Measurements from ENCODE around the gene COL9A1. TPM values are rescaled to one million over a fixed set of nuclear protein-coding genes. Genes with fewer than 3 reads are reported as not detected.

The COL9A1 gene
- total RNA-seq, 1 experiment from 2014 or later: not detected

DNA sequence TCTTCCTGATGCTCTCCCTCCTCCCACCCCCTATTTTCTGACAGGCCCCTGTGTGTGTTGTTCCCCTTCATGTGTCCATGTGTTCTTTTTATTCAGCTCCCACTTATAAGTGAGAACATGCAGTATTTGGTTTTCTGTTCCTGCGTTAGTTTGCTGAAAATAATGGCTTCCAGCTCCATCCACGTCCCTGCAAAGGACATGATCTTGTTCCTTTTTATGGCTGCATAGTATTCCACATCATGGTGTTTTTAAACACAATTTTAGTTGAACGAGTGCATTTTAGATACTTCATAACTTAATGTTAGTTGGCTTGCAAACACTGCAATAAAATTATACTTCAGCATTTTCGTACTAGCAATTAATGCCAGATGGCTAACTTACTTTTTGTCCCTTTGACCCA, 28.5 kb downstream of the COL9A1 start:
- H3K36me3 ChIP-seq (ENCODE audit: control insufficient read depth in 1 of 2, insufficient read depth in 2 of 2, low read length in 2 of 2): no peaks in the 10 kb centered on the region
- POLR2A ChIA-PET: no interaction called here
- intact Hi-C loops (cut with micrococcal nuclease): no loop called here
- no peaks in the 10 kb centered on the region for H4K20me1 ChIP-seq (ENCODE audit: insufficient read depth)
- no peak overlapping the region for H3K9ac ChIP-seq (ENCODE audit: low read length)
- no peaks in the 10 kb centered on the region for H3K9me3 ChIP-seq (ENCODE audit: control insufficient read depth in 1 of 2, insufficient read depth in 1 of 2, low read depth in 1 of 2, low read length in 2 of 2)
- no peak for DNase-seq (ENCODE audit: low read depth, low spot score)
- no peak overlapping the region for H3K4me3 ChIP-seq (replicated peaks in 1 of 2; ENCODE audit: low read depth in 1 of 2, low read length in 2 of 2)
- no peak overlapping the region for H3K4me2 ChIP-seq (ENCODE audit: low read length)
- no peaks in the 10 kb centered on the region for H3K9me2 ChIP-seq (ENCODE audit: insufficient read depth)
- H3K27ac ChIP-seq (ENCODE audit: low read depth, low read length): no peak overlapping the region
- H3K79me2 ChIP-seq (ENCODE audit: insufficient read depth, low read length): no peaks in the 10 kb centered on the region
- TF ChIP-seq, protein P1, sequence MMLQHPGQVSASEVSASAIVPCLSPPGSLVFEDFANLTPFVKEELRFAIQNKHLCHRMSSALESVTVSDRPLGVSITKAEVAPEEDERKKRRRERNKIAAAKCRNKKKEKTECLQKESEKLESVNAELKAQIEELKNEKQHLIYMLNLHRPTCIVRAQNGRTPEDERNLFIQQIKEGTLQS (IDR thresholded peaks at IDR 0.05): no peak
- TF ChIP-seq, protein P2, sequence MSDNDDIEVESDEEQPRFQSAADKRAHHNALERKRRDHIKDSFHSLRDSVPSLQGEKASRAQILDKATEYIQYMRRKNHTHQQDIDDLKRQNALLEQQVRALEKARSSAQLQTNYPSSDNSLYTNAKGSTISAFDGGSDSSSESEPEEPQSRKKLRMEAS (IDR thresholded peaks at IDR 0.05): no peak
- TF ChIP-seq SIN3A (IDR thresholded peaks at IDR 0.05; ENCODE audit: low read depth): no peak
- TF ChIP-seq CBX3 (IDR thresholded peaks at IDR 0.05; ENCODE audit: low read depth): no peak
- TF ChIP-seq TCF7L2 (IDR thresholded peaks at IDR 0.05; ENCODE audit: borderline replicate concordance, extremely low read depth, insufficient read depth, insufficient read length): no peak
- no peak for TF ChIP-seq EZH2phosphoT487 (IDR thresholded peaks at IDR 0.05; ENCODE audit: borderline replicate concordance)
- TF ChIP-seq, protein P3, sequence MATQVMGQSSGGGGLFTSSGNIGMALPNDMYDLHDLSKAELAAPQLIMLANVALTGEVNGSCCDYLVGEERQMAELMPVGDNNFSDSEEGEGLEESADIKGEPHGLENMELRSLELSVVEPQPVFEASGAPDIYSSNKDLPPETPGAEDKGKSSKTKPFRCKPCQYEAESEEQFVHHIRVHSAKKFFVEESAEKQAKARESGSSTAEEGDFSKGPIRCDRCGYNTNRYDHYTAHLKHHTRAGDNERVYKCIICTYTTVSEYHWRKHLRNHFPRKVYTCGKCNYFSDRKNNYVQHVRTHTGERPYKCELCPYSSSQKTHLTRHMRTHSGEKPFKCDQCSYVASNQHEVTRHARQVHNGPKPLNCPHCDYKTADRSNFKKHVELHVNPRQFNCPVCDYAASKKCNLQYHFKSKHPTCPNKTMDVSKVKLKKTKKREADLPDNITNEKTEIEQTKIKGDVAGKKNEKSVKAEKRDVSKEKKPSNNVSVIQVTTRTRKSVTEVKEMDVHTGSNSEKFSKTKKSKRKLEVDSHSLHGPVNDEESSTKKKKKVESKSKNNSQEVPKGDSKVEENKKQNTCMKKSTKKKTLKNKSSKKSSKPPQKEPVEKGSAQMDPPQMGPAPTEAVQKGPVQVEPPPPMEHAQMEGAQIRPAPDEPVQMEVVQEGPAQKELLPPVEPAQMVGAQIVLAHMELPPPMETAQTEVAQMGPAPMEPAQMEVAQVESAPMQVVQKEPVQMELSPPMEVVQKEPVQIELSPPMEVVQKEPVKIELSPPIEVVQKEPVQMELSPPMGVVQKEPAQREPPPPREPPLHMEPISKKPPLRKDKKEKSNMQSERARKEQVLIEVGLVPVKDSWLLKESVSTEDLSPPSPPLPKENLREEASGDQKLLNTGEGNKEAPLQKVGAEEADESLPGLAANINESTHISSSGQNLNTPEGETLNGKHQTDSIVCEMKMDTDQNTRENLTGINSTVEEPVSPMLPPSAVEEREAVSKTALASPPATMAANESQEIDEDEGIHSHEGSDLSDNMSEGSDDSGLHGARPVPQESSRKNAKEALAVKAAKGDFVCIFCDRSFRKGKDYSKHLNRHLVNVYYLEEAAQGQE (IDR thresholded peaks at IDR 0.05; ENCODE audit: low read depth): no peak
- no peak for TF ChIP-seq ZFX (IDR thresholded peaks at IDR 0.05)
- H2AFZ ChIP-seq (ENCODE audit: low read depth, low read length, poor library complexity, severe bottlenecking): no peak overlapping the region
- H3K4me1 ChIP-seq (ENCODE audit: control insufficient read depth in 1 of 2, insufficient read depth in 2 of 2, low read length in 2 of 2): no peaks in the 10 kb centered on the region
- no TSS peak for BruUV-seq (replicated peaks)
- RAD21 ChIA-PET (ENCODE audit: low non-redundant PET in 1 of 2, low total read pairs in 2 of 2, uncharacterized antibody in 2 of 2, unreplicated experiment in 2 of 2): no interaction called here
- H3K27me3 ChIP-seq (ENCODE audit: insufficient read depth, low read length): peaks cover 37% of the 10 kb centered on the region
- CTCF ChIA-PET: interaction anchor here (1.5 kb wide), 1 partner anchor 53 kb away, joined by 3 read pairs; no protein-coding TSS in a partner anchor
- ATAC-seq: no peak

Data from HCT116 (cell line).